ENCODE data around the gene C16orf74.

Gene C16orf74

DNA sequence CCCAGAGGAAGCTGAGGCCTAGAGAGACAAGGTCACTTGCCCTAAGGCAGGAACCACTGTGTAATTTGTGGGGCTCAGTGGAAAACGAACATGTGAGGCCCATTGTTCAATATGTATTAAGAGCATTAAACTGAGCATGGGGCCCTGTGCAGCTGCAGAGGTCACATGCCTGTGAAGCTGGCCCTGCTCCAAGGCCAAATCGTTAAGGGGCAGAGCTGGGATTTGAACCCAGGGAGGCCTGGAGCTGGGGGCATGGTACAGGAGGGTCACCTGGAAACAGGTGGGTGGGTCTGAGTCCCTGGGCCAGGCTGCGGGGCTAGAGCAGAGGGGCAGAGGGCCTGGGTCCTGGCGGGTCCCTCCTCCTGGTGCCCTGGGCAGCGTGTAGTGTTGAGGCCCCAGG lies 19.7 kb downstream of the C16orf74 start:
- Histone ChIP-seq H3K79me2 (ENCODE audit: insufficient read depth, low read length) (no peaks in the 10 kb centered on the region), H3K27me3 (ENCODE audit: low read length) (no peaks in the 10 kb centered on the region), H3K9ac (ENCODE audit: low read length) (no peak overlapping the region), H3K4me2 (ENCODE audit: low read depth, low read length, poor library complexity, severe bottlenecking) (no peak overlapping the region), H4K20me1 (ENCODE audit: low read depth, low read length) (no peaks in the 10 kb centered on the region), H3K36me3 (ENCODE audit: low read length) (no peaks in the 10 kb centered on the region), H3F3A (ENCODE audit: insufficient read depth) (no peaks in the 10 kb centered on the region), H3K9me2 (replicated peaks; ENCODE audit: insufficient read depth, low read length) (no peaks in the 10 kb centered on the region), H2AFZ (ENCODE audit: low read depth, low read length, severe bottlenecking) (no peak overlapping the region), H3K9me3 (ENCODE audit: insufficient read depth, low read length) (no peaks in the 10 kb centered on the region), H3K27ac (ENCODE audit: low read depth, low read length) (no peak overlapping the region), H3K4me3 (ENCODE audit: insufficient read depth, low read length, poor library complexity, severe bottlenecking) (no peak overlapping the region)
- TF ChIP-seq, protein P1, sequence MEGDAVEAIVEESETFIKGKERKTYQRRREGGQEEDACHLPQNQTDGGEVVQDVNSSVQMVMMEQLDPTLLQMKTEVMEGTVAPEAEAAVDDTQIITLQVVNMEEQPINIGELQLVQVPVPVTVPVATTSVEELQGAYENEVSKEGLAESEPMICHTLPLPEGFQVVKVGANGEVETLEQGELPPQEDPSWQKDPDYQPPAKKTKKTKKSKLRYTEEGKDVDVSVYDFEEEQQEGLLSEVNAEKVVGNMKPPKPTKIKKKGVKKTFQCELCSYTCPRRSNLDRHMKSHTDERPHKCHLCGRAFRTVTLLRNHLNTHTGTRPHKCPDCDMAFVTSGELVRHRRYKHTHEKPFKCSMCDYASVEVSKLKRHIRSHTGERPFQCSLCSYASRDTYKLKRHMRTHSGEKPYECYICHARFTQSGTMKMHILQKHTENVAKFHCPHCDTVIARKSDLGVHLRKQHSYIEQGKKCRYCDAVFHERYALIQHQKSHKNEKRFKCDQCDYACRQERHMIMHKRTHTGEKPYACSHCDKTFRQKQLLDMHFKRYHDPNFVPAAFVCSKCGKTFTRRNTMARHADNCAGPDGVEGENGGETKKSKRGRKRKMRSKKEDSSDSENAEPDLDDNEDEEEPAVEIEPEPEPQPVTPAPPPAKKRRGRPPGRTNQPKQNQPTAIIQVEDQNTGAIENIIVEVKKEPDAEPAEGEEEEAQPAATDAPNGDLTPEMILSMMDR (IDR thresholded peaks at IDR 0.05; ENCODE audit: insufficient read depth, low read length, poor library complexity, severe bottlenecking), result no peak
- TF ChIP-seq EZH2phosphoT487 (conservative IDR thresholded peaks at IDR 0.05; ENCODE audit: low read length), result no peak

DNA sequence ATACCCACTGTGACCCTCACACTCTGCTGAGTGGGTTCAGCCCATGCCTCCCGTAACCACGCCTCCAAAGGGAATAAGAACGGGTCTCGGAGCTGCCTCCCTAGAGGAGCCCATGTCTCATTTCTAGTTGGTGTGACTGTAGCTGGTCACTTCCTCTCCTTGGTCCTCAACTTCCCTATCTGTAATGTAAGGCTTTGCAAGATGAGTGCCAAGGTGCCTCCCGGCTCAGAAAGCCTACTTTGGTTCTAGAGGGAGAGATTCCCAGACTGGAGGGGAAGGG lies 20.8 kb downstream of the C16orf74 start:
- Histone ChIP-seq H3K4me2 (ENCODE audit: low read depth, low read length, poor library complexity, severe bottlenecking) (no peak overlapping the region), H3K79me2 (ENCODE audit: insufficient read depth, low read length) (no peaks in the 10 kb centered on the region), H3F3A (ENCODE audit: insufficient read depth) (no peaks in the 10 kb centered on the region), H2AFZ (ENCODE audit: low read depth, low read length, severe bottlenecking) (no peak overlapping the region), H4K20me1 (ENCODE audit: low read depth, low read length) (no peaks in the 10 kb centered on the region; the same call in 1 of the 2 replicates), H3K9ac (ENCODE audit: low read length) (no peak overlapping the region), H3K27ac (ENCODE audit: low read depth, low read length) (no peak overlapping the region), H3K27me3 (ENCODE audit: low read length) (no peaks in the 10 kb centered on the region), H3K9me2 (replicated peaks; ENCODE audit: insufficient read depth, low read length) (no peaks in the 10 kb centered on the region), H3K4me3 (ENCODE audit: insufficient read depth, low read length, poor library complexity, severe bottlenecking) (no peak overlapping the region), H3K36me3 (ENCODE audit: low read length) (no peaks in the 10 kb centered on the region), H3K9me3 (ENCODE audit: insufficient read depth, low read length) (no peaks in the 10 kb centered on the region)
- TF ChIP-seq, protein P1 (IDR thresholded peaks at IDR 0.05; ENCODE audit: insufficient read depth, low read length, poor library complexity, severe bottlenecking), result no peak
- TF ChIP-seq EZH2phosphoT487 (conservative IDR thresholded peaks at IDR 0.05; ENCODE audit: low read length), result no peak

DNA sequence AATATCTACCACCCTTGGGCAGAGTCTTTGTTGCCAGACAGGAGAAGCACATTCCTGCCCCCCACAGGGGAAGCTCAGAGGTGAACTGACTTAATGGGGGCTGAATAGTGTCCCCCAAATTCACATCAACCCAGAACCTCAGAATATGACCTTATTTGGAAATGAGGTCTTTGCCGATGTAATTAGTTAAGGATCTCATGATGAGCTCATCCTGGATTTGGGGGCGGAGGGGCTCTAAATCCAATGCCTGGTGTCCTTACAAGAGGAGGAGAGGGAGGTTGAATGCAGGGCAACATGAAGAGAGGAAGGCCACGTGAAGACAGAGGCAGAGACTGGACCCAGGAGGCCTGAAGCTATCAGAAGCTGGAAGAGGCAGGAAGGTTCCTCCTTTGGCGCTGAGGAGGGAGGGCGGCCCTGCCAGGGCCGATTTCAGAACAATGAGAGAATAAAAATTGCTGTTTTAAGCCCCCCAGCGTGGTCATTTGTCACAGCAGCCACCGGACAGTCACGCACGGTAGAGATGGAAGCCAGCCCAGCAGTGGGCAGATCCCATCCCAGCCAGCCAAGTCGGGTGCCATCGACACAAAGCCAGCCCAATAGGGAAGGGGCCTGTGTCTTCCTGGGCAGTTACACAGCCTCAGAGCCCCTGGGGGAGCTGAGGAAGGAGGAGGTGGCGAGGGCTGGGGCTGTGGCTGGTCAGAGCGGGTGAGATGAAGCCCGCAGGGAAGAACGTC lies 21.3 kb downstream of the C16orf74 start:
- no peak overlapping the region for H3K27ac ChIP-seq (ENCODE audit: low read depth, low read length)
- H3F3A ChIP-seq (ENCODE audit: insufficient read depth), result no peaks in the 10 kb centered on the region
- no peaks in the 10 kb centered on the region for H3K9me3 ChIP-seq (ENCODE audit: insufficient read depth, low read length)
- H2AFZ ChIP-seq (ENCODE audit: low read depth, low read length, severe bottlenecking), result no peak overlapping the region
- no peaks in the 10 kb centered on the region for H3K36me3 ChIP-seq (ENCODE audit: low read length)
- H3K9me2 ChIP-seq (replicated peaks; ENCODE audit: insufficient read depth, low read length), result no peaks in the 10 kb centered on the region
- H3K9ac ChIP-seq (ENCODE audit: low read length), result no peak overlapping the region
- no peak for TF ChIP-seq EZH2phosphoT487 (conservative IDR thresholded peaks at IDR 0.05; ENCODE audit: low read length)
- TF ChIP-seq, protein P1 (IDR thresholded peaks at IDR 0.05; ENCODE audit: insufficient read depth, low read length, poor library complexity, severe bottlenecking), result no peak
- H3K79me2 ChIP-seq (ENCODE audit: insufficient read depth, low read length), result no peaks in the 10 kb centered on the region
- H4K20me1 ChIP-seq (ENCODE audit: low read depth, low read length), result no peaks in the 10 kb centered on the region; the same call in 1 of the 2 replicates
- H3K4me2 ChIP-seq (ENCODE audit: low read depth, low read length, poor library complexity, severe bottlenecking), result no peak overlapping the region
- H3K4me3 ChIP-seq (ENCODE audit: insufficient read depth, low read length, poor library complexity, severe bottlenecking), result no peak overlapping the region
- no peaks in the 10 kb centered on the region for H3K27me3 ChIP-seq (ENCODE audit: low read length)

Data from SU-DHL-6 (cell line).